HEK293T (cell line): ENCODE measurements around the gene CTNNA3.
"Not testable (repeated sequence)": the region's sequence is repeated elsewhere in the genome, so short reads cannot be mapped to it uniquely, and the experiment has no call there.

Experiments
- CTCF ChIA-PET: fragments of 350-600 bp; formaldehyde crosslinking; extraction: SDS; loops from one replicate; lab custom pipeline; 2021; ENCODE audit warnings: antibody characterized with exemption, inconsistent platforms; lab: Yijun Ruan, JAX
- POLR2A ChIA-PET: fragments of 350-600 bp; formaldehyde crosslinking; extraction: SDS; loops from one replicate; lab custom pipeline; 2020; ENCODE audit warnings: antibody characterized with exemption, inconsistent platforms; lab: Yijun Ruan, JAX
- DNase-seq: peaks from one replicate; pipeline ENCODE4 v3.0.0; 2012; ENCODE audit warnings: mixed read lengths; ENCODE audit errors: extremely low spot score
- ARNT ChIP-seq: fragments of 450-650 bp; IDR thresholded peaks from 2 replicates; pipeline ENCODE4 v1.6.1; 2017; ENCODE audit warnings: mild to moderate bottlenecking
- BHLHE40 ChIP-seq: fragments of 450-650 bp; IDR thresholded peaks from 2 replicates; pipeline ENCODE4 v1.6.1; 2016; ENCODE audit warnings: mild to moderate bottlenecking, moderate library complexity, borderline replicate concordance
- CTBP1 ChIP-seq: fragments of 450-650 bp; IDR thresholded peaks from 2 replicates; pipeline ENCODE4 v1.6.1; 2016; ENCODE audit warnings: borderline replicate concordance
- ELF4 ChIP-seq: fragments of 450-650 bp; IDR thresholded peaks from 2 replicates; pipeline ENCODE4 v1.6.1; 2017; ENCODE audit warnings: antibody characterized with exemption
- FOXA1 ChIP-seq: fragments of 450-650 bp; IDR thresholded peaks from 2 replicates; pipeline ENCODE4 v1.6.1; 2016; ENCODE audit warnings: mild to moderate bottlenecking
- FOXK2 ChIP-seq: fragments of 450-650 bp; IDR thresholded peaks from 2 replicates; pipeline ENCODE4 v1.6.1; 2016; ENCODE audit warnings: mild to moderate bottlenecking
- FOXM1 ChIP-seq: fragments of 450-650 bp; IDR thresholded peaks from 2 replicates; pipeline ENCODE4 v1.6.1; 2017; ENCODE audit warnings: mild to moderate bottlenecking, borderline replicate concordance
- HDGF ChIP-seq: fragments of 450-650 bp; IDR thresholded peaks from 2 replicates; pipeline ENCODE4 v1.6.1; 2017; ENCODE audit warnings: antibody characterized with exemption, borderline replicate concordance
- L3MBTL2 ChIP-seq: fragments of 450-650 bp; conservative IDR thresholded peaks from 2 replicates; pipeline ENCODE4 v1.6.1; 2016; ENCODE audit warnings: mild to moderate bottlenecking
- LEF1 ChIP-seq: fragments of 450-650 bp; IDR thresholded peaks from 2 replicates; pipeline ENCODE4 v1.6.1; 2017; ENCODE audit warnings: mild to moderate bottlenecking, borderline replicate concordance
- NFRKB ChIP-seq: fragments of 450-650 bp; IDR thresholded peaks from 2 replicates; pipeline ENCODE4 v1.6.1; 2016; ENCODE audit warnings: mild to moderate bottlenecking, moderate library complexity
- PKNOX1 ChIP-seq: fragments of 450-650 bp; IDR thresholded peaks from 2 replicates; pipeline ENCODE4 v1.6.1; 2016
- SP1 ChIP-seq: fragments of 450-650 bp; IDR thresholded peaks from 2 replicates; pipeline ENCODE4 v1.6.1; 2017
- SUZ12 ChIP-seq: fragments of 450-650 bp; IDR thresholded peaks from 2 replicates; pipeline ENCODE4 v1.6.1; 2016; ENCODE audit warnings: mild to moderate bottlenecking
- TARDBP ChIP-seq: fragments of 450-650 bp; IDR thresholded peaks from 2 replicates; pipeline ENCODE4 v1.6.1; 2016
- ZNF384 ChIP-seq: fragments of 450-650 bp; IDR thresholded peaks from 2 replicates; pipeline ENCODE4 v1.6.1; 2016

CTNNA3 gene

GRCh38 chr10:67596641-67597040, 99.4 kb downstream of the CTNNA3 start:
- TF ChIP-seq HDGF (no peak), BHLHE40 (no peak), FOXA1 (no peak), TARDBP (no peak)
- POLR2A ChIA-PET, result no interaction called here
- CTCF ChIA-PET, result interaction anchor here (0.6 kb wide), 1 partner anchor 105 kb away, joined by 3 read pairs; no protein-coding TSS in a partner anchor
- DNase-seq, result no peak

- no peak for DNase-seq
- ChIA-PET CTCF (no interaction called here), POLR2A (no interaction called here)
- TF ChIP-seq CTBP1 (no peak), L3MBTL2 (no peak), FOXM1 (no peak), NFRKB (no peak), BHLHE40 (no peak), SUZ12 (no peak), LEF1 (no peak), ELF4 (no peak), FOXK2 (no peak), SP1 (no peak), FOXA1 (no peak), HDGF (no peak), TARDBP (no peak), PKNOX1 (no peak), ZNF384 (no peak), ARNT (no peak)
Measured at GRCh38 chr10:67587771-67588170, 108.2 kb downstream of the CTNNA3 start.

GRCh38 chr10:67575532-67575931, 120.5 kb downstream of the CTNNA3 start:
- TF ChIP-seq FOXA1 (no peak), LEF1 (no peak), L3MBTL2 (no peak), ARNT (no peak), FOXK2 (no peak), NFRKB (no peak), FOXM1 (no peak), PKNOX1 (no peak), TARDBP (no peak), ELF4 (no peak), BHLHE40 (no peak), ZNF384 (no peak), SP1 (no peak), SUZ12 (no peak), HDGF (no peak), CTBP1 (no peak)
- no peak for DNase-seq
- POLR2A ChIA-PET, result no interaction called here
- CTCF ChIA-PET, result no interaction called here

- DNase-seq, result no peak
- CTCF ChIA-PET, result no interaction called here
- POLR2A ChIA-PET, result no interaction called here
- TF ChIP-seq BHLHE40 (no peak), HDGF (no peak), NFRKB (no peak), SP1 (no peak), CTBP1 (no peak)
Measured at GRCh38 chr10:67573484-67573883, 122.5 kb downstream of the CTNNA3 start.

GRCh38 chr10:67571503-67571902, 124.5 kb downstream of the CTNNA3 start:
- no peak for DNase-seq
- no peak for TF ChIP-seq SUZ12
- no peak for TF ChIP-seq NFRKB
- no peak for TF ChIP-seq ZNF384
- no peak for TF ChIP-seq FOXM1
- no peak for TF ChIP-seq FOXK2
- no peak for TF ChIP-seq SP1
- no peak for TF ChIP-seq ELF4
- TF ChIP-seq ARNT, result no peak
- no peak for TF ChIP-seq HDGF
- ChIA-PET CTCF (no interaction called here), POLR2A (no interaction called here)

- DNase-seq, POLR2A ChIA-PET, CTCF ChIA-PET: not testable (repeated sequence)
Measured at GRCh38 chr10:67558311-67558710, 137.7 kb downstream of the CTNNA3 start.

- ChIA-PET POLR2A (no interaction called here), CTCF (no interaction called here)
- TF ChIP-seq BHLHE40 (no peak), FOXA1 (no peak), FOXM1 (no peak), ELF4 (no peak), ZNF384 (no peak)
Measured at GRCh38 chr10:67553254-67553653, 142.7 kb downstream of the CTNNA3 start.

GRCh38 chr10:67550838-67551402, 145.1 kb downstream of the CTNNA3 start:
- ChIA-PET POLR2A (no interaction called here), CTCF (no interaction called here)
- no peak for TF ChIP-seq SUZ12
- no peak for TF ChIP-seq ARNT
- TF ChIP-seq L3MBTL2, result no peak
- TF ChIP-seq TARDBP, result no peak
- TF ChIP-seq PKNOX1, result no peak; the same call in 1 of the 2 replicates
- TF ChIP-seq CTBP1, result no peak
- TF ChIP-seq ZNF384, result no peak
- no peak for TF ChIP-seq NFRKB
- no peak for TF ChIP-seq BHLHE40
- no peak for TF ChIP-seq HDGF
- TF ChIP-seq SP1, result no peak
- TF ChIP-seq FOXM1, result no peak
- TF ChIP-seq LEF1, result no peak
- TF ChIP-seq FOXA1, result no peak
- no peak for TF ChIP-seq ELF4
- no peak for TF ChIP-seq FOXK2
- no peak for DNase-seq

More at GRCh38 chr10:67553254-67553653, 142.7 kb downstream of the CTNNA3 start:
- no peak for DNase-seq
